H9 (cell line): ENCODE results near the gene ABCA4. TPM values are rescaled to one million over a fixed set of nuclear protein-coding genes. Genes with fewer than 3 reads are reported as not detected.
A peak's percentile ranks its signal among the peaks of the same experiment; 100 is the strongest.

Experiments used
- DNase-seq: peaks from one replicate; pipeline ENCODE4 v3.0.0-alpha.2; 2017
- H2AFZ ChIP-seq: one replicate; pipeline ENCODE4 v1.6.1; 2013; ENCODE audit warnings: mild to moderate bottlenecking, low read length, control low read depth, moderate library complexity
- H2AK5ac ChIP-seq: 2 replicates; pipeline ENCODE4 v1.6.1; 2013; ENCODE audit warnings: low read length, control low read depth, mixed read lengths; ENCODE audit not compliant: insufficient read length
- H2BK120ac ChIP-seq: one replicate; pipeline ENCODE4 v1.6.1; 2013; ENCODE audit warnings: low read depth, mild to moderate bottlenecking, low read length, control low read depth, inconsistent platforms; ENCODE audit not compliant: poor library complexity, severe bottlenecking
- H2BK12ac ChIP-seq: 2 replicates; pipeline ENCODE4 v1.6.1; 2013; ENCODE audit warnings: low read length, control low read depth, mixed read lengths, low read depth; ENCODE audit not compliant: insufficient read length
- H2BK15ac ChIP-seq: 2 replicates; pipeline ENCODE4 v1.6.1; 2013; ENCODE audit warnings: low read depth, low read length, control low read depth
- H2BK20ac ChIP-seq: one replicate; pipeline ENCODE4 v1.6.1; 2013; ENCODE audit warnings: low read depth, mild to moderate bottlenecking, low read length, control low read depth, inconsistent platforms; ENCODE audit not compliant: poor library complexity, severe bottlenecking
- H2BK5ac ChIP-seq: 2 replicates; pipeline ENCODE4 v1.6.1; 2013; ENCODE audit warnings: low read length, control low read depth, mixed read lengths; ENCODE audit not compliant: insufficient read length
- H3K14ac ChIP-seq: 2 replicates; pipeline ENCODE4 v1.6.1; 2013; ENCODE audit warnings: low read length, control low read depth; ENCODE audit not compliant: insufficient read depth
- H3K18ac ChIP-seq: 2 replicates; pipeline ENCODE4 v1.6.1; 2013; ENCODE audit warnings: low read depth, mild to moderate bottlenecking, mixed read lengths, low read length, control low read depth; ENCODE audit not compliant: insufficient read length
- H3K23ac ChIP-seq: 2 replicates; pipeline ENCODE4 v1.6.1; 2013; ENCODE audit warnings: low read length, control low read depth, mixed read lengths, low read depth; ENCODE audit not compliant: insufficient read length
- H3K23me2 ChIP-seq: 2 replicates; pipeline ENCODE4 v1.6.1; 2013; ENCODE audit warnings: low read depth, mild to moderate bottlenecking, mixed read lengths, low read length, control low read depth; ENCODE audit not compliant: insufficient read length, poor library complexity, severe bottlenecking
- H3K27ac ChIP-seq: 2 replicates; pipeline ENCODE4 v1.5.1; 2013; ENCODE audit warnings: low read length, control low read depth, mixed read lengths, low read depth; ENCODE audit not compliant: insufficient read length
- H3K27me3 ChIP-seq: 2 replicates; pipeline ENCODE4 v1.6.1; 2013; ENCODE audit warnings: low read length, control low read depth, inconsistent platforms; ENCODE audit not compliant: insufficient read depth
- H3K4ac ChIP-seq: 2 replicates; pipeline ENCODE4 v1.6.1; 2013; ENCODE audit warnings: low read depth, mild to moderate bottlenecking, control low read depth, inconsistent platforms, low read length, moderate library complexity
- H3K4me1 ChIP-seq: 2 replicates; pipeline ENCODE4 v1.6.1; 2013; ENCODE audit warnings: low read length, control low read depth, inconsistent platforms; ENCODE audit not compliant: insufficient read depth
- H3K4me2 ChIP-seq: 2 replicates; pipeline ENCODE4 v1.6.1; 2013; ENCODE audit warnings: low read length, control low read depth, mixed read lengths; ENCODE audit not compliant: insufficient read length, insufficient read depth
- H3K56ac ChIP-seq: 2 replicates; pipeline ENCODE4 v1.6.1; 2013; ENCODE audit warnings: low read depth, mild to moderate bottlenecking, mixed read lengths, low read length, control low read depth; ENCODE audit not compliant: insufficient read length
- H3K79me1 ChIP-seq: 2 replicates; pipeline ENCODE4 v1.6.1; 2013; ENCODE audit warnings: low read depth, mild to moderate bottlenecking, moderate library complexity, low read length, control low read depth, inconsistent platforms; ENCODE audit not compliant: insufficient read depth, poor library complexity, severe bottlenecking
- H3K79me2 ChIP-seq: 2 replicates; pipeline ENCODE4 v1.6.1; 2013; ENCODE audit warnings: low read length, control low read depth, inconsistent platforms; ENCODE audit not compliant: insufficient read depth
- H3K9ac ChIP-seq: 2 replicates; pipeline ENCODE4 v1.6.1; 2013; ENCODE audit warnings: low read length, control low read depth, mixed read lengths; ENCODE audit not compliant: insufficient read length; ENCODE audit errors: extremely low read depth
- H3K9me3 ChIP-seq: one replicate; pipeline ENCODE4 v1.6.1; 2013; ENCODE audit warnings: low read depth, low read length, inconsistent platforms; ENCODE audit not compliant: control insufficient read depth
- H3T11ph ChIP-seq: one replicate; pipeline ENCODE4 v1.6.1; 2013; ENCODE audit warnings: mild to moderate bottlenecking, low read length, control low read depth, inconsistent platforms
- H4K20me1 ChIP-seq: one replicate; pipeline ENCODE4 v1.6.1; 2013; ENCODE audit not compliant: control insufficient read depth, insufficient read length, insufficient read depth
- H4K5ac ChIP-seq: 2 replicates; pipeline ENCODE4 v1.6.1; 2013; ENCODE audit warnings: low read depth, mild to moderate bottlenecking, mixed read lengths, low read length, control low read depth; ENCODE audit not compliant: insufficient read length
- H4K8ac ChIP-seq: replicated peaks from 2 replicates; pipeline ENCODE4 v1.6.1; 2013; ENCODE audit warnings: low read length, control low read depth, mixed read lengths, low read depth; ENCODE audit not compliant: insufficient read length
- H4K91ac ChIP-seq: 2 replicates; pipeline ENCODE4 v1.6.1; 2013; ENCODE audit warnings: low read depth, mild to moderate bottlenecking, moderate library complexity, mixed read lengths, low read length, control low read depth; ENCODE audit not compliant: insufficient read length
- H3K27ac Mint-ChIP-seq, 3 experiments: 2 replicates in 2 of 3; 3 replicates in 1 of 3; pipeline ENCODE4 v1.8.0; 2020 to 2021; ENCODE audit warnings: mixed read lengths in 3 of 3, mild to moderate bottlenecking in 1 of 3, moderate library complexity in 1 of 3
- H3K27me3 Mint-ChIP-seq: 2 replicates; pipeline ENCODE4 v1.8.0; 2021; ENCODE audit warnings: low read depth, mild to moderate bottlenecking, moderate library complexity, mixed read lengths
- H3K36me3 Mint-ChIP-seq, 3 experiments: 2 replicates in 2 of 3; 3 replicates in 1 of 3; pipeline ENCODE4 v1.8.0; 2020 to 2021; ENCODE audit warnings: low read depth in 3 of 3, mixed read lengths in 3 of 3; ENCODE audit not compliant: insufficient read depth in 1 of 3
- H3K4me1 Mint-ChIP-seq, 2 experiments: 2 replicates each; pipeline ENCODE4 v1.8.0; 2020; ENCODE audit warnings: mixed read lengths in 2 of 2
- H3K4me3 Mint-ChIP-seq, 2 experiments: 2 replicates in 1 of 2; 3 replicates in 1 of 2; pipeline ENCODE4 v1.8.0; 2020 to 2021; ENCODE audit warnings: mild to moderate bottlenecking in 2 of 2, mixed read lengths in 2 of 2, moderate library complexity in 1 of 2
- H3K9me3 Mint-ChIP-seq, 2 experiments: 2 replicates in 1 of 2; 3 replicates in 1 of 2; pipeline ENCODE4 v1.8.0; 2020; ENCODE audit warnings: mild to moderate bottlenecking in 2 of 2, mixed read lengths in 2 of 2, moderate library complexity in 1 of 2
- WGBS: extraction: QIAGEN DNeasy Blood & Tissue Kit; methylation state at CpG from one replicate; pipeline ENCODE4 v1.1.7; 2013; ENCODE audit warnings: missing lambda C conversion rate, low lambda C conversion rate, mixed read lengths; ENCODE audit not compliant: insufficient read length; ENCODE audit errors: extremely low coverage; 5-methylcytosine and 5-hydroxymethylcytosine counted together
- total RNA-seq: library from RNA; stranded (reverse); gene quantifications from 2 replicates; pipeline ENCODE4 v1.2.1, GENCODE V29; 2021
- TF ChIP-seq, protein P1 (sequence below): fragments of 200-600 bp; sonication (generic); conservative IDR thresholded peaks from 3 replicates; pipeline ENCODE4 v1.8.0; 2021; ENCODE audit warnings: antibody characterized with exemption, mild to moderate bottlenecking

ABCA4 gene
- total RNA-seq, 1 experiment from 2014 or later = not detected

DNA sequence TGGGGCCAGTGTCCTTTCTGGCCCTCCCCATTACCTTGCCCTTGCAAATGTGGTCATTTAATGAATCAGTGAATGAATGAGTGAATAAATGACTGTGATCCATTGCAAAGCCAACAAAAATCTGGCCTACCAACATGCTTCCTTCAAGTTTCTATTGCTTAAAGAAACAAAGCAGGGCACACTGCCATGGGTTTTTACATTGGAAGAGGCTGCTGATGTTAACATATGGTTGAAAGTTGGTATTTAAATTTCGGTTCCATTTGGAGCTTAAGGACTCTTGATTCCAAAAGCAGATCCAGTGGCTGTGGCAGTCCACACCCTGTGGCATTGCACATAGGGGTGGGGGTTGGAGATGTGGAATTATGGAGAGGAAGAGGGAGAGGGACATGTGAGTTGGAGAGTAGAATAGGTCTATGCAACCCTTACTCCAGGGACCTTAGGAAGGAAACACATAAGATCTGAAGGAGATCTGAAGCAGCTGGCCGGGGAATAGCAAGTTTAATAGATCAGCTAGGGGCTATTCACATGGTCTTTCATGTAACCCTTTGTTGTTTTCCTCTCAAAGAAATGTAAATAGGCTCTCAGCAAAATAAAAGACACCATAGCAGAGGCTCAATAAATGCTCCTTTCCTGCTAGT, 7.2 kb downstream of the ABCA4 start:
- H3K4me1 ChIP-seq = peaks cover 16% of the 10 kb centered on the region
- no peak overlapping the region for H2AK5ac ChIP-seq
- DNase-seq = no peak
- H2BK120ac ChIP-seq = no peak overlapping the region
- no peak overlapping the region for H4K5ac ChIP-seq
- no peak overlapping the region for H4K8ac ChIP-seq
- H3K27me3 Mint-ChIP-seq = peaks cover 89% of the 10 kb centered on the region
- no peak overlapping the region for H2BK20ac ChIP-seq
- H3K9me3 ChIP-seq = no peaks in the 10 kb centered on the region
- no peaks in the 10 kb centered on the region for H3K23me2 ChIP-seq
- TF ChIP-seq, protein P1, sequence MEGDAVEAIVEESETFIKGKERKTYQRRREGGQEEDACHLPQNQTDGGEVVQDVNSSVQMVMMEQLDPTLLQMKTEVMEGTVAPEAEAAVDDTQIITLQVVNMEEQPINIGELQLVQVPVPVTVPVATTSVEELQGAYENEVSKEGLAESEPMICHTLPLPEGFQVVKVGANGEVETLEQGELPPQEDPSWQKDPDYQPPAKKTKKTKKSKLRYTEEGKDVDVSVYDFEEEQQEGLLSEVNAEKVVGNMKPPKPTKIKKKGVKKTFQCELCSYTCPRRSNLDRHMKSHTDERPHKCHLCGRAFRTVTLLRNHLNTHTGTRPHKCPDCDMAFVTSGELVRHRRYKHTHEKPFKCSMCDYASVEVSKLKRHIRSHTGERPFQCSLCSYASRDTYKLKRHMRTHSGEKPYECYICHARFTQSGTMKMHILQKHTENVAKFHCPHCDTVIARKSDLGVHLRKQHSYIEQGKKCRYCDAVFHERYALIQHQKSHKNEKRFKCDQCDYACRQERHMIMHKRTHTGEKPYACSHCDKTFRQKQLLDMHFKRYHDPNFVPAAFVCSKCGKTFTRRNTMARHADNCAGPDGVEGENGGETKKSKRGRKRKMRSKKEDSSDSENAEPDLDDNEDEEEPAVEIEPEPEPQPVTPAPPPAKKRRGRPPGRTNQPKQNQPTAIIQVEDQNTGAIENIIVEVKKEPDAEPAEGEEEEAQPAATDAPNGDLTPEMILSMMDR = no peak
- H3K4ac ChIP-seq = no peak overlapping the region
- peaks cover 49 to 55% of the 10 kb centered on the region in 2 experiments for H3K4me1 Mint-ChIP-seq
- H2BK15ac ChIP-seq = no peak overlapping the region
- H3K18ac ChIP-seq = no peak overlapping the region
- no peak overlapping the region for H3K14ac ChIP-seq
- WGBS = no CpG with 5 or more reads among the region's 2 CpGs
- H3K56ac ChIP-seq = no peak overlapping the region
- peaks cover 3 to 4% of the 10 kb centered on the region in 2 experiments; a peak in 3 of 5 replicates for H3K9me3 Mint-ChIP-seq
- no peak overlapping the region for H3K23ac ChIP-seq
- H2AFZ ChIP-seq = no peak overlapping the region
- H3T11ph ChIP-seq = no peak overlapping the region
- H3K4me2 ChIP-seq = peak overlapping the region; percentile 34
- H2BK5ac ChIP-seq = no peak overlapping the region
- H3K27me3 ChIP-seq = peaks cover 8% of the 10 kb centered on the region; the same call in 1 of the 2 replicates
- H3K27ac ChIP-seq = no peak overlapping the region
- H4K20me1 ChIP-seq = no peaks in the 10 kb centered on the region
- H3K36me3 Mint-ChIP-seq = peaks cover 0 to 3% (median 0%) of the 10 kb centered on the region in 3 experiments; a peak in 2 of 7 replicates
- no peaks in the 10 kb centered on the region for H3K79me1 ChIP-seq
- no peak overlapping the region for H4K91ac ChIP-seq
- H3K4me3 Mint-ChIP-seq = peak overlapping the region in 1 of 2 experiments; percentile 65; a peak in 3 of 5 replicates
- no peak overlapping the region for H3K9ac ChIP-seq
- H2BK12ac ChIP-seq = no peak overlapping the region
- 0 out of 7 replicates have a peak overlapping the region, but pooled peaks of 1 of the 3 experiments have one; percentile 23 for H3K27ac Mint-ChIP-seq
- H3K79me2 ChIP-seq = no peaks in the 10 kb centered on the region
